ENCODE data around the gene CGNL1.

- TF ChIP-seq CTCF (IDR thresholded peaks at IDR 0.05) (no peak), POLR2A (IDR thresholded peaks at IDR 0.05) (no peak)
Observed at GRCh38 chr15:57477736-57478522, 101.6 kb downstream of the CGNL1 start.
